GM12892 (cell line): ENCODE results near the gene SLC4A4.

Experiments used
- DNase-seq: peaks from one replicate; pipeline ENCODE4 v3.0.0; 2011; ENCODE audit not compliant: insufficient read length
- FAIRE-seq: peaks from 2 replicates; lab custom pipeline; 2011; peaks lifted over from hg19 to GRCh38; lab: Jason Lieb, UNC
- POLR2A ChIP-seq: IDR thresholded peaks from 2 replicates; pipeline ENCODE4 v1.6.1; 2011; ENCODE audit warnings: low read depth, low read length, control low read depth
- POLR2AphosphoS5 ChIP-seq: IDR thresholded peaks from 2 replicates; pipeline ENCODE4 v1.6.1; 2011; ENCODE audit warnings: low read depth, low read length, control low read depth
- TAF1 ChIP-seq: IDR thresholded peaks from 2 replicates; pipeline ENCODE4 v1.6.1; 2011; ENCODE audit warnings: low read depth, mild to moderate bottlenecking, control low read depth, low read length, borderline replicate concordance

Gene SLC4A4

GRCh38 chr4:71322425-71322824 is 16.4 kb upstream of the SLC4A4 start:
- no peak for TF ChIP-seq POLR2AphosphoS5
- TF ChIP-seq POLR2A, result no peak
- TF ChIP-seq TAF1, result no peak
- DNase-seq (no peak), FAIRE-seq (no peak)

GRCh38 chr4:71333368-71333767 is 5.5 kb upstream of the SLC4A4 start:
- no peak for TF ChIP-seq TAF1
- no peak for TF ChIP-seq POLR2A
- no peak for TF ChIP-seq POLR2AphosphoS5
- DNase-seq (no peak), FAIRE-seq (no peak)

- DNase-seq, result no peak
- no peak for TF ChIP-seq POLR2A
- no peak for TF ChIP-seq TAF1
- no peak for TF ChIP-seq POLR2AphosphoS5
- no peak for FAIRE-seq
These were observed 4.9 kb upstream of the SLC4A4 start for GRCh38 chr4:71333960-71334359.

- TF ChIP-seq POLR2A (no peak), TAF1 (no peak), POLR2AphosphoS5 (no peak)
- no peak for FAIRE-seq
- no peak for DNase-seq
These were observed 4.3 kb upstream of the SLC4A4 start for GRCh38 chr4:71334465-71334882.

- TF ChIP-seq POLR2A (no peak), TAF1 (no peak), POLR2AphosphoS5 (no peak)
- DNase-seq, result no peak
- no peak for FAIRE-seq
These were observed 5.0 kb downstream of the SLC4A4 start for GRCh38 chr4:71343670-71344466.

- DNase-seq (no peak), FAIRE-seq (no peak)
- no peak for TF ChIP-seq POLR2AphosphoS5
- TF ChIP-seq POLR2A, result no peak
- no peak for TF ChIP-seq TAF1
These were observed 7.9 kb downstream of the SLC4A4 start for GRCh38 chr4:71346710-71347109.

- no peak for FAIRE-seq
- TF ChIP-seq POLR2A (no peak), TAF1 (no peak), POLR2AphosphoS5 (no peak)
- no peak for DNase-seq
These were observed 9.8 kb downstream of the SLC4A4 start for GRCh38 chr4:71348586-71348985.

GRCh38 chr4:71355045-71355444 is 16.2 kb downstream of the SLC4A4 start:
- no peak for FAIRE-seq
- TF ChIP-seq TAF1 (no peak), POLR2AphosphoS5 (no peak), POLR2A (no peak)
- DNase-seq, result no peak

- no peak for TF ChIP-seq POLR2A
- TF ChIP-seq TAF1, result no peak
- TF ChIP-seq POLR2AphosphoS5, result no peak
- FAIRE-seq, result no peak
These were observed 17.2 kb downstream of the SLC4A4 start for GRCh38 chr4:71355971-71356370.

GRCh38 chr4:71356924-71357663 is 18.3 kb downstream of the SLC4A4 start:
- DNase-seq (no peak), FAIRE-seq (no peak)
- TF ChIP-seq POLR2AphosphoS5 (no peak), POLR2A (no peak), TAF1 (no peak)

More at GRCh38 chr4:71355971-71356370, 17.2 kb downstream of the SLC4A4 start:
- no peak for DNase-seq

GRCh38 chr4:71360844-71361243 is 22.0 kb downstream of the SLC4A4 start:
- TF ChIP-seq POLR2AphosphoS5 (no peak), TAF1 (no peak), POLR2A (no peak)
- DNase-seq (no peak), FAIRE-seq (no peak)

- DNase-seq, result no peak
- FAIRE-seq, result no peak
- TF ChIP-seq POLR2AphosphoS5 (no peak), TAF1 (no peak), POLR2A (no peak)
These were observed 22.7 kb downstream of the SLC4A4 start for GRCh38 chr4:71361476-71361875.
